ENCODE measurements around the gene MSLN.
"Not testable (repeated sequence)": the region's sequence is repeated elsewhere in the genome, so short reads cannot be mapped to it uniquely, and the experiment has no call there.

MSLN gene

DNA sequence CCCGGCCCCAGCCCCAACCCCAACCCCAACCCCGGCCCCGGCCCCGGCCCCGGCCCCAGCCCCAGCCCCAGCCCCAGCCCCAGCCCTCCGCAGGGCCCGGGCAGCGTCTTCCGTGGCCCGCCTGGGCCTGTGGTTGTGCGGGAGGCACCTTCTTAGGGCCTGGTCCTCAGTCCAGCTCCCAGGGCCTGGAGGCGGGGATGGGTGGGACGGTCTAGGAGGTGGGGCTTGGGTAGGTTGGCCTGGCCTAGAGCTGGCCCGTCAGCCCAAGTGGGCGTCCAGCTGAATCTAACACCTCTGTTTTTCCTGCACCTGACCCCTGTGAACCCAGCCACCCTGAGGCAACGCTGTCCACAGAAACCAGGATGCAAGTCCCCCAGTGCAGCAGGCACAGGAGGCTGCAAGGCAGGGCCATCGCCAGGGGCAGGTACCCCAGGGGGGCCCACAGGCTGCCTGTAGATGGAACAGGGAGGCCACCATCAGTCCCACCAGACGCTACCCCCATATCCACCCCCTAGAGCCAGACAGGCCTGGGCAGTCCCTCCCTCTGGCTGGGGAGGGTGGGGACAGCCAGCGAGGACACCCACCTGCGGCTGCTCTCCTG, 8.8 kb downstream of the MSLN start:
- in situ Hi-C loops (cut with MboI; ENCODE audit: low sequenced_read_pairs), result no loop called here

GRCh38 chr16:769934-770333, 9.4 kb downstream of the MSLN start:
- in situ Hi-C loops (cut with MboI; ENCODE audit: low sequenced_read_pairs), result no loop called here

- in situ Hi-C loops (cut with MboI; ENCODE audit: low sequenced_read_pairs), result no loop called here
These were observed 9.9 kb downstream of the MSLN start for GRCh38 chr16:770411-770810.

GRCh38 chr16:772959-773358, 12.4 kb downstream of the MSLN start:
- in situ Hi-C loops (cut with MboI; ENCODE audit: low sequenced_read_pairs), result no loop called here

DNA sequence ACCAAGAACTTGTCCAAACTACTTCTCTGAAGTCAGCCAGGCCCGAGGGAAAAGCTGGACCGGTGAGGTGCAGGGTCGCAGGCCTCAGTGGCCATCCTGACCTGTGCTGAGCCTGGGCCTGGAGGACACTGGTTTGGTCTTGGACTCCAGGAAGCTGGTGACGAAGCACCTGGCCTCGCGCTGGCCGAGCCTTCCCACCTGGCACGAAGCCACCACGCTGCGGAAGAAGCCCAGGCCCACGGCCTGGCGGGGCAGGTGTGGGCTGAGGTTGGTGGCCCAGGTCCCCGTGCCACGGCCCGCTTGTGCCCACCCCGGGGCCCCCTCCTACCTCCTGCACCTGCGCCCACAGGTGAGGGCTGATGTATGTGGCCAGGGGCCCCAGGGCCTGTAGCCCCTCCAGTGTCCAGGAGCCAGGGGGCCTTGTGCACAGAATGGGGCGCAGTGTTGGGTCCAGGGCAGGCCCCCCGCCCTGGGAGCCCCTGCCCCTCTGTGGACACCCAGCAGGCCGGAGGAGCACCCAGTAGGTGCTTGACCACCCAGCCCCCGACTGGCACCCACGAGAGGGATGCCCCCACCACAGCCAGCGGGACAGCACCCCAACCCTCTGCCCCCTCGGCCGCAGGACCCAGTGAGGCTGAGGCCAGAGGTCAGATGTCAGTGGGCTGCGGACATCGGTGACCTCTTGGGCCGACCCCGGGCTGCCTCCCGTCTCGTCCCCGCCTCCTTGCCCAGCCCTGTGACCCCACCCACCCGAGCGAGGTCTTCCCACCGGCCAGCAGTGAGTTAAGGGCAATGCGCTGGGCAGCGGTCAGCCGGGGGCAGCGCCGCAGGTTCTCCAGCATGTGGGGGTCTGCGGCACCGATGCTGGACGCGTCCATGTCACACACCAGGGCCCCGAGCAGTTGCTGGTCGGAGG, 13.8 kb downstream of the MSLN start:
- in situ Hi-C loops (cut with MboI; ENCODE audit: low sequenced_read_pairs), result no loop called here

- in situ Hi-C loops (cut with MboI; ENCODE audit: low sequenced_read_pairs), result no loop called here
These were observed 14.8 kb downstream of the MSLN start for GRCh38 chr16:775236-775796.

DNA sequence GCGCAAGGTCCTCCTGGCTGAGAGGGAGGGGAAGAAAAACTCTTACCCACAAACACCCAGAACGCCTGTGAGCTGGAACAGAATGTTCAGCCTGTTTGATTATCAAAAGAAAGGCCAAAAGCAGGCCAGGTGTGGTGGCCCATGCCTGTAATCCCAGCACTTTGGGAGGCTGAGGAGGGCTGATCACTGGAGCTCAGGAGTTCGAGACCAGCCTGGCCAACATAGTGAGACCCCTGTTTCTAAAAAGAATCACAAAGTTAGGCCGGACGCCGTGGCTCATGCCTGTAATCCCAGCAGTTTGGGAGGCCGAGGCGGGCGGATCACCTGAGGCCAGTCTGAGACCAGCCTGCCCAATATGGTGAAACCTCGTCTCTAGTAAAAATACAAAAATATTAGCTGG, 15.8 kb downstream of the MSLN start:
- in situ Hi-C loops (cut with MboI; ENCODE audit: low sequenced_read_pairs), result not testable (repeated sequence)

- in situ Hi-C loops (cut with MboI; ENCODE audit: low sequenced_read_pairs), result no loop called here
These were observed 16.3 kb downstream of the MSLN start for GRCh38 chr16:776824-777223.

- in situ Hi-C loops (cut with MboI; ENCODE audit: low sequenced_read_pairs), result no loop called here
These were observed 17.3 kb downstream of the MSLN start for GRCh38 chr16:777826-778225.

- in situ Hi-C loops (cut with MboI; ENCODE audit: low sequenced_read_pairs), result no loop called here
These were observed 17.9 kb downstream of the MSLN start for GRCh38 chr16:778447-778846.

DNA sequence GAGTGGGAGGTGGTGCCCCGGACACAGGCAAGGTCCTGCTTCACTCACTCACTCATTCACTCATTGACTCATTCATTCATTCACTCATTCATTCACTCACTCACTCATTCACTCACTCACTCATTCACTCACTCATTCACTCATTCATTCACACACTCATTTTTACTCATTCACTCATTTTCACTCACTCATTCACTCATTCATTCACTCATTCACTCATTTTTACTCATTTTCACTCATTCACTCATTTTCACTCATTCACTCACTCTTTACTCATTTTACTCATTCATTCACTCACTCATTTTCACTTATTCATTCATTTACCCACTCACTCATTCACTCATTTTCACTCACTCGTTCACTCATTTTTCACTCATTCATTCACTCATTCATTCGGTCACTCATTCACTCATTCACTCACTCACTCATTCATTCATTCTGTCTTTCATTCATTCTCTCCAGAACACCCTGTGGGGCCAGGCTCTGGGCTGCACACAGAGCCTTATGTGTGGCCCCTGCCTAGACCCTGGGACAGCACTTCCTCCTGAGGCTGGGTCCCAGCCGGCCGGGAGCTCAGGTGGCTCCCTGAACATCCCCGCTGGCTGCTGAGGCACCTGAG, 18.5 kb downstream of the MSLN start:
- in situ Hi-C loops (cut with MboI; ENCODE audit: low sequenced_read_pairs), result no loop called here

DNA sequence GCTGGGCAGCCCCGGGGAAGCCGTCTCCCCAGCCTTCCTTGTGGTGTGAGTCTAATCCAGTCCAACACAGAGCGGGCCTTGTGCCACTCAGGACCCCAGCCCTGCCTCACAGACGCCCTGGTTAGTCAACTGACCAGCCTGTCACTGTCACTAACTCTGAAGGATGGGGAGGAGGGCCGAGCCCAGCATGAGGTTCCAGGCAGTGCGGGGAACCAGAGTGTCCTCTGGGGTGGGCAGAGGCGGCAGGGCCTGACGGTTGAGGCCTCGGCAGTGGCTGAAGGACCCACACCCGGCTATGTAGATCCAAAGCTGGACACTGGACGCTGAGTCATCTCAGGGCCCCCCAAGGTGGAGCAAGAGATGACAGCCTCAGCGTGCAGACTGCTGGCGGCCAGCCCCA, 19.0 kb downstream of the MSLN start:
- in situ Hi-C loops (cut with MboI; ENCODE audit: low sequenced_read_pairs), result no loop called here

- in situ Hi-C loops (cut with MboI; ENCODE audit: low sequenced_read_pairs), result no loop called here
These were observed 19.8 kb downstream of the MSLN start for GRCh38 chr16:780296-780695.

GRCh38 chr16:781346-782010, 20.9 kb downstream of the MSLN start:
- in situ Hi-C loops (cut with MboI; ENCODE audit: low sequenced_read_pairs), result no loop called here

GRCh38 chr16:782258-782657, 21.7 kb downstream of the MSLN start:
- in situ Hi-C loops (cut with MboI; ENCODE audit: low sequenced_read_pairs), result no loop called here

GRCh38 chr16:782766-783403, 22.4 kb downstream of the MSLN start:
- in situ Hi-C loops (cut with MboI; ENCODE audit: low sequenced_read_pairs), result no loop called here

- in situ Hi-C loops (cut with MboI; ENCODE audit: low sequenced_read_pairs), result no loop called here
These were observed 23.0 kb downstream of the MSLN start for GRCh38 chr16:783404-784161.

DNA sequence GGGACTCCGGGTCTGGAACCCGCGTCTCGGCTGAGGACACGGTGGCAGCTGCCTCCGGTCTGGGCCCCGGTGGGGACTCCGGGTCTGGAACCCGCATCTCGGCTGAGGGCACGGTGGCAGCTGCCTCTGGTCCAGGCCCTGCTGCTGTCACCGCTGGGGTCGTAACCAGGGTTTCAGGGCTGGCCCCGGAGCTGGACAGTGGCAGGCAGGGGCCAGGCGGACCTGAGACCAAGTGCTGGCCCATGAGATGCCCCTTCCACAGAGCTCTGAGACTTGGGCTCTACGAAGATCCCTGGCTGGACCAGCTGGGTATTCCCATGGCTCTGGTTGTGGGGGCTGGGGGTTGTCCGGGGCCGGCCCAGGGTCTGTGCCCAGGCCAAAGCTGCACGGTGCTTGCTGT, 23.9 kb downstream of the MSLN start:
- in situ Hi-C loops (cut with MboI; ENCODE audit: low sequenced_read_pairs), result no loop called here

- in situ Hi-C loops (cut with MboI; ENCODE audit: low sequenced_read_pairs), result loop anchor here (5.0 kb wide), 1 partner anchor 74 kb away; no protein-coding TSS in a partner anchor
These were observed 25.3 kb downstream of the MSLN start for GRCh38 chr16:785563-786535.
